Endothelial cell of hepatic sinusoid (primary cell): ENCODE results near the gene SLC16A8.

Source experiments
- in situ Hi-C: cut with HindIII; loops from 2 replicates; pipeline ENCODE4 v1.10.0; 2017; ENCODE audit warnings: low sequenced_read_pairs

The SLC16A8 gene

GRCh38 chr22:38083931-38084631 is at the start of gene SLC16A8:
Gene SLC16A8 (minus strand): TSS chr22:38084184. CDS start chr22:38082873, 1,311 bp downstream.
- in situ Hi-C loops, result loop anchor here (5.0 kb wide), 1 partner anchor 263 kb away; no protein-coding TSS in a partner anchor

- in situ Hi-C loops, result no loop called here
Measured at GRCh38 chr22:38133331-38133730, 49.3 kb upstream of the SLC16A8 start.

GRCh38 chr22:38132794-38133193 is 48.8 kb upstream of the SLC16A8 start:
- in situ Hi-C loops, result no loop called here

GRCh38 chr22:38132136-38132535 is 48.2 kb upstream of the SLC16A8 start:
- in situ Hi-C loops, result no loop called here

GRCh38 chr22:38131399-38131798 is 47.4 kb upstream of the SLC16A8 start:
- in situ Hi-C loops, result no loop called here

GRCh38 chr22:38129856-38130255 is 45.9 kb upstream of the SLC16A8 start:
- in situ Hi-C loops, result no loop called here

GRCh38 chr22:38129021-38129420 is 45.0 kb upstream of the SLC16A8 start:
- in situ Hi-C loops, result no loop called here

GRCh38 chr22:38127869-38128268 is 43.9 kb upstream of the SLC16A8 start:
- in situ Hi-C loops, result no loop called here

- in situ Hi-C loops, result no loop called here
Measured at GRCh38 chr22:38126928-38127668, 43.1 kb upstream of the SLC16A8 start.

GRCh38 chr22:38125751-38126201 is 41.8 kb upstream of the SLC16A8 start:
- in situ Hi-C loops, result no loop called here

GRCh38 chr22:38125038-38125610 is 41.1 kb upstream of the SLC16A8 start:
- in situ Hi-C loops, result no loop called here

- in situ Hi-C loops, result no loop called here
Measured at GRCh38 chr22:38124236-38124974, 40.4 kb upstream of the SLC16A8 start.

- in situ Hi-C loops, result no loop called here
Measured at GRCh38 chr22:38122616-38123015, 38.6 kb upstream of the SLC16A8 start.

- in situ Hi-C loops, result no loop called here
Measured at GRCh38 chr22:38120359-38121110, 36.6 kb upstream of the SLC16A8 start.

- in situ Hi-C loops, result loop anchor here (5.0 kb wide), 1 partner anchor 54 kb away; no protein-coding TSS in a partner anchor
Measured at GRCh38 chr22:38118747-38119146, 34.8 kb upstream of the SLC16A8 start.

GRCh38 chr22:38118182-38118581 is 34.2 kb upstream of the SLC16A8 start:
- in situ Hi-C loops, result loop anchor here (5.0 kb wide), 1 partner anchor 54 kb away; no protein-coding TSS in a partner anchor

- in situ Hi-C loops, result loop anchor here (5.0 kb wide), 1 partner anchor 55 kb away; no protein-coding TSS in a partner anchor
Measured at GRCh38 chr22:38117556-38117955, 33.6 kb upstream of the SLC16A8 start.

GRCh38 chr22:38115423-38116205 is 31.6 kb upstream of the SLC16A8 start:
- in situ Hi-C loops, result loop anchor here (5.0 kb wide), 1 partner anchor 57 kb away; no protein-coding TSS in a partner anchor
